ENCODE data around the gene ADARB2.

GRCh38 chr10:1468811-1469210 is 268.5 kb downstream of the ADARB2 start:
- TF ChIP-seq POLR2A (IDR thresholded peaks at IDR 0.05; ENCODE audit: low read depth, low read length) (no peak), MTA3 (IDR thresholded peaks at IDR 0.05; ENCODE audit: borderline replicate concordance, low read length) (no peak)

Measured in GM12878 (cell line).